ENCODE results near the gene SLC39A1.

GRCh38 chr1:153946622-153947241 lies 16.6 kb downstream of the SLC39A1 start, which contains the start of gene DENND4B:
- TF ChIP-seq, protein P1, sequence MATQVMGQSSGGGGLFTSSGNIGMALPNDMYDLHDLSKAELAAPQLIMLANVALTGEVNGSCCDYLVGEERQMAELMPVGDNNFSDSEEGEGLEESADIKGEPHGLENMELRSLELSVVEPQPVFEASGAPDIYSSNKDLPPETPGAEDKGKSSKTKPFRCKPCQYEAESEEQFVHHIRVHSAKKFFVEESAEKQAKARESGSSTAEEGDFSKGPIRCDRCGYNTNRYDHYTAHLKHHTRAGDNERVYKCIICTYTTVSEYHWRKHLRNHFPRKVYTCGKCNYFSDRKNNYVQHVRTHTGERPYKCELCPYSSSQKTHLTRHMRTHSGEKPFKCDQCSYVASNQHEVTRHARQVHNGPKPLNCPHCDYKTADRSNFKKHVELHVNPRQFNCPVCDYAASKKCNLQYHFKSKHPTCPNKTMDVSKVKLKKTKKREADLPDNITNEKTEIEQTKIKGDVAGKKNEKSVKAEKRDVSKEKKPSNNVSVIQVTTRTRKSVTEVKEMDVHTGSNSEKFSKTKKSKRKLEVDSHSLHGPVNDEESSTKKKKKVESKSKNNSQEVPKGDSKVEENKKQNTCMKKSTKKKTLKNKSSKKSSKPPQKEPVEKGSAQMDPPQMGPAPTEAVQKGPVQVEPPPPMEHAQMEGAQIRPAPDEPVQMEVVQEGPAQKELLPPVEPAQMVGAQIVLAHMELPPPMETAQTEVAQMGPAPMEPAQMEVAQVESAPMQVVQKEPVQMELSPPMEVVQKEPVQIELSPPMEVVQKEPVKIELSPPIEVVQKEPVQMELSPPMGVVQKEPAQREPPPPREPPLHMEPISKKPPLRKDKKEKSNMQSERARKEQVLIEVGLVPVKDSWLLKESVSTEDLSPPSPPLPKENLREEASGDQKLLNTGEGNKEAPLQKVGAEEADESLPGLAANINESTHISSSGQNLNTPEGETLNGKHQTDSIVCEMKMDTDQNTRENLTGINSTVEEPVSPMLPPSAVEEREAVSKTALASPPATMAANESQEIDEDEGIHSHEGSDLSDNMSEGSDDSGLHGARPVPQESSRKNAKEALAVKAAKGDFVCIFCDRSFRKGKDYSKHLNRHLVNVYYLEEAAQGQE (IDR thresholded peaks at IDR 0.05; ENCODE audit: insufficient read depth in 1 of 2, low read depth in 2 of 2, low read length in 1 of 2) = no peak
- TF ChIP-seq, protein P2, sequence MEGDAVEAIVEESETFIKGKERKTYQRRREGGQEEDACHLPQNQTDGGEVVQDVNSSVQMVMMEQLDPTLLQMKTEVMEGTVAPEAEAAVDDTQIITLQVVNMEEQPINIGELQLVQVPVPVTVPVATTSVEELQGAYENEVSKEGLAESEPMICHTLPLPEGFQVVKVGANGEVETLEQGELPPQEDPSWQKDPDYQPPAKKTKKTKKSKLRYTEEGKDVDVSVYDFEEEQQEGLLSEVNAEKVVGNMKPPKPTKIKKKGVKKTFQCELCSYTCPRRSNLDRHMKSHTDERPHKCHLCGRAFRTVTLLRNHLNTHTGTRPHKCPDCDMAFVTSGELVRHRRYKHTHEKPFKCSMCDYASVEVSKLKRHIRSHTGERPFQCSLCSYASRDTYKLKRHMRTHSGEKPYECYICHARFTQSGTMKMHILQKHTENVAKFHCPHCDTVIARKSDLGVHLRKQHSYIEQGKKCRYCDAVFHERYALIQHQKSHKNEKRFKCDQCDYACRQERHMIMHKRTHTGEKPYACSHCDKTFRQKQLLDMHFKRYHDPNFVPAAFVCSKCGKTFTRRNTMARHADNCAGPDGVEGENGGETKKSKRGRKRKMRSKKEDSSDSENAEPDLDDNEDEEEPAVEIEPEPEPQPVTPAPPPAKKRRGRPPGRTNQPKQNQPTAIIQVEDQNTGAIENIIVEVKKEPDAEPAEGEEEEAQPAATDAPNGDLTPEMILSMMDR (IDR thresholded peaks at IDR 0.05) = peak; percentile 99
- peak; percentile 45; the same call in 1 of the 2 replicates for TF ChIP-seq POLR2AphosphoS5 (IDR thresholded peaks at IDR 0.05; ENCODE audit: low read depth, low read length)
